ENCODE measurements around the gene ZNF546. TPM values are rescaled to one million over a fixed set of nuclear protein-coding genes. Genes with fewer than 3 reads are reported as not detected.
A peak's percentile ranks its signal among the peaks of the same experiment; 100 is the strongest.

Gene ZNF546
- total RNA-seq, 1 donor from 2014 or later: 6.7 TPM

DNA sequence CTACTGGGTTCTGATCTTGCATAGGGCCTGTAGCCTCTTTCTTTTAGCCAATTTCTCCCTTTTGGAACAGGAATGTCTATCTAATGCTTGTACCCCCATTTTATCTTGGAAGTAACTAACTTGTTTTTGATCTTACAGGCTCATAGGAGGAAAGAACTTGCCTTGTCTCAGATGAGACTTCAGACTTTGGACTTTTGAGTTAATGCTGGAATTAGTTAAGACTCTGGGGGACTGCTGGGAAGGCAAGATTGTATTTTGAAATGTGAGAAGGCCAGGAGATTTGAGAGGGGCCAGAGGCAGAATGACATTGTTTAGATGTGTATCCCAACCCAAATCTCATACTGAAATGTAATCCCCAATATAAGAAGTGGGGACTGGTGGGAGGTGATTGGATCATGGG lies 2.5 kb upstream of the ZNF546 start:
- TF ChIP-seq, protein P1, sequence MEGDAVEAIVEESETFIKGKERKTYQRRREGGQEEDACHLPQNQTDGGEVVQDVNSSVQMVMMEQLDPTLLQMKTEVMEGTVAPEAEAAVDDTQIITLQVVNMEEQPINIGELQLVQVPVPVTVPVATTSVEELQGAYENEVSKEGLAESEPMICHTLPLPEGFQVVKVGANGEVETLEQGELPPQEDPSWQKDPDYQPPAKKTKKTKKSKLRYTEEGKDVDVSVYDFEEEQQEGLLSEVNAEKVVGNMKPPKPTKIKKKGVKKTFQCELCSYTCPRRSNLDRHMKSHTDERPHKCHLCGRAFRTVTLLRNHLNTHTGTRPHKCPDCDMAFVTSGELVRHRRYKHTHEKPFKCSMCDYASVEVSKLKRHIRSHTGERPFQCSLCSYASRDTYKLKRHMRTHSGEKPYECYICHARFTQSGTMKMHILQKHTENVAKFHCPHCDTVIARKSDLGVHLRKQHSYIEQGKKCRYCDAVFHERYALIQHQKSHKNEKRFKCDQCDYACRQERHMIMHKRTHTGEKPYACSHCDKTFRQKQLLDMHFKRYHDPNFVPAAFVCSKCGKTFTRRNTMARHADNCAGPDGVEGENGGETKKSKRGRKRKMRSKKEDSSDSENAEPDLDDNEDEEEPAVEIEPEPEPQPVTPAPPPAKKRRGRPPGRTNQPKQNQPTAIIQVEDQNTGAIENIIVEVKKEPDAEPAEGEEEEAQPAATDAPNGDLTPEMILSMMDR (IDR thresholded peaks at IDR 0.05): no peak
- Histone ChIP-seq H3K4me3 (no peak overlapping the region), H3K9me3 (no peaks in the 10 kb centered on the region), H3K27ac (no peak overlapping the region), H3K27me3 (no peaks in the 10 kb centered on the region), H3K4me1 (peaks cover 10% of the 10 kb centered on the region), H3K36me3 (no peaks in the 10 kb centered on the region)
- DNase-seq (no peak), ATAC-seq (no peak)
- intact Hi-C loops (cut with DNase I): no loop called here

- DNase-seq (no peak), ATAC-seq (no peak)
- TF ChIP-seq, protein P1 (IDR thresholded peaks at IDR 0.05): no peak
- H3K27ac ChIP-seq: no peak overlapping the region
- no peaks in the 10 kb centered on the region for H3K27me3 ChIP-seq
- intact Hi-C loops (cut with DNase I): no loop called here
- no peaks in the 10 kb centered on the region for H3K36me3 ChIP-seq
- H3K9me3 ChIP-seq: no peaks in the 10 kb centered on the region
- peaks cover 10% of the 10 kb centered on the region for H3K4me1 ChIP-seq
- H3K4me3 ChIP-seq: peak overlapping the region; percentile 76
Measured at GRCh38 chr19:39995794-39996193, 1.1 kb upstream of the ZNF546 start.

GRCh38 chr19:39996218-39996810 lies 546 bp upstream of the ZNF546 start:
- Histone ChIP-seq H3K36me3 (no peaks in the 10 kb centered on the region), H3K9me3 (no peaks in the 10 kb centered on the region), H3K27ac (peak overlapping the region; percentile 90), H3K4me3 (peak overlapping the region; percentile 76), H3K4me1 (peaks cover 10% of the 10 kb centered on the region), H3K27me3 (no peaks in the 10 kb centered on the region)
- no peak for DNase-seq
- ATAC-seq: peak; percentile 34
- TF ChIP-seq, protein P1 (IDR thresholded peaks at IDR 0.05): no peak
- intact Hi-C loops (cut with DNase I): no loop called here

GRCh38 chr19:39997638-39998216 lies 867 bp downstream of the ZNF546 start:
- Histone ChIP-seq H3K36me3 (no peaks in the 10 kb centered on the region), H3K27ac (peak overlapping the region; percentile 90), H3K9me3 (no peaks in the 10 kb centered on the region), H3K27me3 (no peaks in the 10 kb centered on the region), H3K4me1 (peaks cover 10% of the 10 kb centered on the region), H3K4me3 (peak overlapping the region; percentile 76)
- intact Hi-C loops (cut with DNase I): no loop called here
- DNase-seq (no peak), ATAC-seq (no peak)
- TF ChIP-seq, protein P1 (IDR thresholded peaks at IDR 0.05): no peak

DNA sequence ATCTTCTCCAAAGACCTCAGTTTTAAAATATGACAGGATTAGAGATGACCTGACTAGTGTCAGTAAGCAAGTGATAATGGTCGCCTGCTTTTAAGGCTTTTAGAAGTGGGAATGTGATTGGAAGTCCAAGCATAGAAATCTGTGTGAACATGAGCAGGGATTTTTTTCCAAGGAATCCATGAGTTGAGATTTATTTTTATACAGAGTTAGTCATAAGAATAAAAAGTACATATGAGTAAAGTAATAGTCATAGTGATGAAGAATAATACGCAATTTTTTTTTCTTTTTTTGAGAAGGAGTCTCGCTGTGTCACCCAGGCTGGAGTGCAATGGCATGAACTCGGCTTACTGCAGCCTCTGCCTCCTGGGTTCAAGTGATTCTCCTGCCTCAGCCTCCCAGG lies 1.6 kb downstream of the ZNF546 start:
- ATAC-seq (no peak), DNase-seq (no peak)
- H3K36me3 ChIP-seq: no peaks in the 10 kb centered on the region
- no peaks in the 10 kb centered on the region for H3K9me3 ChIP-seq
- H3K4me1 ChIP-seq: peaks cover 10% of the 10 kb centered on the region
- H3K27ac ChIP-seq: no peak overlapping the region
- H3K27me3 ChIP-seq: no peaks in the 10 kb centered on the region
- no peak overlapping the region for H3K4me3 ChIP-seq
- TF ChIP-seq, protein P1 (IDR thresholded peaks at IDR 0.05): no peak
- intact Hi-C loops (cut with DNase I): no loop called here

Data from upper lobe of right lung (tissue), 1 donor.